Measurements from ENCODE around the gene RPL37A. TPM values are rescaled to one million over a fixed set of nuclear protein-coding genes. Genes with fewer than 3 reads are reported as not detected.

Gene RPL37A
- total RNA-seq, 4 donors from 2014 or later: 1,065 to 1,506 (median 1,390) TPM

- Histone ChIP-seq H3K4me3 (no peak overlapping the region), H3K36me3 (peaks cover 4 to 50% of the 10 kb centered on the region in 2 donors), H3K9me3 (no peaks in the 10 kb centered on the region), H3K27ac (no peak overlapping the region), H3K4me1 (no peaks in the 10 kb centered on the region), H3K27me3 (no peaks in the 10 kb centered on the region)
- in situ Hi-C loops (cut with MboI; ENCODE audit: low sequenced_read_pairs in 4 of 4) (no loop called here), intact Hi-C loops (cut with DNase I; ENCODE audit: low total_unique reads) (no loop called here)
- ATAC-seq (no peak), DNase-seq (no peak)
- no peak for TF ChIP-seq POLR2A (IDR thresholded peaks at IDR 0.05)
- TF ChIP-seq CTCF (IDR thresholded peaks at IDR 0.05 in 4 of 5, conservative IDR thresholded peaks at IDR 0.05 in 1 of 5): no peak
These were observed 19.9 kb upstream of the RPL37A start for GRCh38 chr2:216478791-216479190.

- DNase-seq (no peak), ATAC-seq (no peak)
- no peaks in the 10 kb centered on the region for H3K9me3 ChIP-seq
- no peak overlapping the region for H3K27ac ChIP-seq
- intact Hi-C loops (cut with DNase I; ENCODE audit: low total_unique reads): no loop called here
- H3K4me1 ChIP-seq: no peaks in the 10 kb centered on the region
- no peak overlapping the region for H3K4me3 ChIP-seq
- no peaks in the 10 kb centered on the region for H3K27me3 ChIP-seq
- peaks cover 4 to 43% of the 10 kb centered on the region in 2 donors for H3K36me3 ChIP-seq
- in situ Hi-C loops (cut with MboI; ENCODE audit: low sequenced_read_pairs in 4 of 4): no loop called here
- no peak for TF ChIP-seq POLR2A (IDR thresholded peaks at IDR 0.05)
- no peak for TF ChIP-seq CTCF (IDR thresholded peaks at IDR 0.05 in 4 of 5, conservative IDR thresholded peaks at IDR 0.05 in 1 of 5)
These were observed 18.4 kb upstream of the RPL37A start for GRCh38 chr2:216480221-216480620.

GRCh38 chr2:216482640-216483039 is 16.0 kb upstream of the RPL37A start:
- Histone ChIP-seq H3K27ac (no peak overlapping the region), H3K9me3 (no peaks in the 10 kb centered on the region), H3K36me3 (peaks cover 4 to 32% of the 10 kb centered on the region in 2 donors), H3K4me3 (no peak overlapping the region), H3K27me3 (no peaks in the 10 kb centered on the region), H3K4me1 (no peaks in the 10 kb centered on the region)
- in situ Hi-C loops (cut with MboI; ENCODE audit: low sequenced_read_pairs in 4 of 4): no loop called here
- intact Hi-C loops (cut with DNase I; ENCODE audit: low total_unique reads): no loop called here
- TF ChIP-seq POLR2A (IDR thresholded peaks at IDR 0.05) (no peak), CTCF (IDR thresholded peaks at IDR 0.05 in 4 of 5, conservative IDR thresholded peaks at IDR 0.05 in 1 of 5) (no peak)
- no peak for DNase-seq
- no peak for ATAC-seq

- intact Hi-C loops (cut with DNase I; ENCODE audit: low total_unique reads) (no loop called here), in situ Hi-C loops (cut with MboI; ENCODE audit: low sequenced_read_pairs in 4 of 4) (no loop called here)
- no peak for TF ChIP-seq POLR2A (IDR thresholded peaks at IDR 0.05)
- TF ChIP-seq CTCF (IDR thresholded peaks at IDR 0.05 in 4 of 5, conservative IDR thresholded peaks at IDR 0.05 in 1 of 5): no peak
- Histone ChIP-seq H3K4me1 (no peaks in the 10 kb centered on the region), H3K4me3 (no peak overlapping the region), H3K27ac (no peak overlapping the region), H3K27me3 (no peaks in the 10 kb centered on the region), H3K9me3 (no peaks in the 10 kb centered on the region), H3K36me3 (peaks cover 0 to 8% of the 10 kb centered on the region in 2 donors)
- DNase-seq: no peak
- ATAC-seq: no peak
These were observed 13.4 kb upstream of the RPL37A start for GRCh38 chr2:216485237-216485636.

- ATAC-seq (no peak), DNase-seq (no peak)
- H3K27ac ChIP-seq: no peak overlapping the region
- H3K9me3 ChIP-seq: no peaks in the 10 kb centered on the region
- peaks cover 0 to 7% of the 10 kb centered on the region in 2 donors for H3K36me3 ChIP-seq
- no peak overlapping the region for H3K4me3 ChIP-seq
- H3K4me1 ChIP-seq: no peaks in the 10 kb centered on the region
- intact Hi-C loops (cut with DNase I; ENCODE audit: low total_unique reads) (no loop called here), in situ Hi-C loops (cut with MboI; ENCODE audit: low sequenced_read_pairs in 4 of 4) (no loop called here)
- TF ChIP-seq POLR2A (IDR thresholded peaks at IDR 0.05) (no peak), CTCF (IDR thresholded peaks at IDR 0.05 in 4 of 5, conservative IDR thresholded peaks at IDR 0.05 in 1 of 5) (no peak)
- no peaks in the 10 kb centered on the region for H3K27me3 ChIP-seq
These were observed 12.9 kb upstream of the RPL37A start for GRCh38 chr2:216485745-216486144.
